GM08714 (cell line): ENCODE results near the gene RGS3.

Source experiments
- H3K4me3 ChIP-seq: fragments of 200-500 bp; sonication (Bioruptor generic); 2 replicates; pipeline ENCODE4 v1.5.1; 2014; ENCODE audit warnings: mild to moderate bottlenecking, low read length, inconsistent platforms
- ZNF274 ChIP-seq: IDR thresholded peaks from 2 replicates; pipeline ENCODE4 v1.6.1; 2012; ENCODE audit warnings: mild to moderate bottlenecking, low read depth, low read length

Gene RGS3

DNA sequence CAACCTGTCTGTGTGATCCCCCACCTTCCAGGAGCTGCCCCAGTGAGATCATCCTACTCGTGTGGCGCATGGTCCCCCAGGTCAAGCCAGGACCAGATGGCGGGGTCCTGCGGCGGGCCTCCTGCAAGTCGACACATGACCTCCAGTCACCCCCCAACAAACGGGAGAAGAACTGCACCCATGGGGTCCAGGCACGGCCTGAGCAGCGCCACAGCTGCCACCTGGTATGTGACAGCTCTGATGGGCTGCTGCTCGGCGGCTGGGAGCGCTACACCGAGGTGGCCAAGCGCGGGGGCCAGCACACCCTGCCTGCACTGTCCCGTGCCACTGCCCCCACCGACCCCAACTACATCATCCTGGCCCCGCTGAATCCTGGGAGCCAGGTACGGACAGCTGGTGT, 43.7 kb downstream of the RGS3 start:
- no peak for TF ChIP-seq ZNF274
- H3K4me3 ChIP-seq, result no peak overlapping the region

DNA sequence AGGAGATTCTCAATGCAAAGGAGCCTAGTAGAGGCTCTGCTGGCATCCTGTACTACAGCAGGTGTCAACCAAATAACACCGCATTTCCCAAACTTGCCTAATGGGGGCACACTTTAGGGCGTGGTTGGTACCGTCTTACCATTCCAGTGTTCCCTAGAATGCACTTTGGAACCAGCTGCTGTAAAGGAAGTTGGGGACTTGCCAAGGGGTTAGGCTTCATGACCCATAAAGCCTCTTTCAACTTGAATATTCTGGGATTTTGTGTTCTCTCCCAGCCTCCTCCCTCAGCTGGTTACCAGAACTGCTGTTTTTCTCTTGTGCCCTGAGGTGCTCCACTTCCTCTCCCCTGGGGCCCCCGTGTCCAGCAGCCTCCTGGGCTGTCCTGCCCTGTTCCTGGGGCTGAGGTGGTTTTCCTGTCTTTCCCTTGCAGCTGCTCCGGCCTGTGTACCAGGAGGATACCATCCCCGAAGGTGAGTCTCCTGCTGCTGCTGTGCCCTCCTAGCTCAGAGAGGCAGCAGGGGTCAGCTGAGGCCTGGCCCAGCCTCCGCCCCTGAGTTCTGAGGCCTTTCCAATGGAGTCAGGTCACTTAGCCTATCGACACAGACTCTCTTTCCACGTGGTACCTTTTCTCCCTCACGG, 44.7 kb downstream of the RGS3 start:
- H3K4me3 ChIP-seq, result no peak overlapping the region
- TF ChIP-seq ZNF274, result no peak

- H3K4me3 ChIP-seq, result no peak overlapping the region
- no peak for TF ChIP-seq ZNF274
Measured at GRCh38 chr9:113509463-113509862, 45.9 kb downstream of the RGS3 start.

DNA sequence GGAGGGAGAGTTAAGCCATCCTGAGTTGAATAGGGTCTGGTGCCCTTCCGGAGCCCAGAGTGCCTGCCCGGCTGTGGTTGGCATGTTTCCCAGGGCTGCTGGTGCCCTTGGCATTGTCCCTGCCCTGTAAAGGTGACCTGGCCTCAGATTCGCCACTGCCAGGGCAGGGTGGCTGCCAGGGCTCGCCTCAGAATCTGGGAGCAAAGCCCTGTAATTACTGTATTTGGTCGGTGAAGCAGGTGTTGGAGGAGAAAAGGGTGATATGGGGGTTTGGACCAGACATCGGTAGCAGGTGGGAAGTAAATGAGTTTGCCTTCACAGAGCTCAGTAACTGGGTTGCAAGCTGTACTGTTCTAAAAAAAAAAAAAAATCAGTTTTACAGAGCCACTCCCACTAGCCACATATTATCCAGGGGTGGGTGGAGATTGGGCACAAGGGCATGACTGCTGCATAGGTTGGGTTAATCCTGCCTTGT, 47.6 kb downstream of the RGS3 start:
- H3K4me3 ChIP-seq, result no peak overlapping the region
- TF ChIP-seq ZNF274, result no peak

GRCh38 chr9:113511856-113512761, 48.6 kb downstream of the RGS3 start:
- no peak overlapping the region for H3K4me3 ChIP-seq
- TF ChIP-seq ZNF274, result no peak

DNA sequence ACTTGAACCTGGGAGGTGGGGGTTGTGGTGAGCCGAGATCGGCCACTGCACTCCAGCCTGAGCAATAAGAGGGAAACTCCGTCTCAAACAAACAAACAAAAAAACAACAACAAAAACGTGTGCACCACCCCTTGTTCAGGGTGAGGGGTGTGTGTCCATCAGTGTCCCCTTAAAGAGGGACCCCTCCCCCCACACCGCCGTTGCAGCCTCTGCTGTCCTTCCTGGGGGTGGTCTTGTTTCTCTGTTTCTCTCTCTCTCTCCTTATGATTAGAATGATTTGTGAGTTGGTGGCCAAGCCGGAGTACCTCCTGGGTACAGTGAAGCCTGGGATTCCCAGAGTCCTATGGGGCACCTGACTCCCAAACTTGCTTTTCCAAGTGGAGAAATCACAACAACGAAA, 49.6 kb downstream of the RGS3 start:
- H3K4me3 ChIP-seq, result no peak overlapping the region
- TF ChIP-seq ZNF274, result no peak

GRCh38 chr9:113513536-113513935, 50.0 kb downstream of the RGS3 start:
- no peak for TF ChIP-seq ZNF274
- H3K4me3 ChIP-seq, result no peak overlapping the region

- no peak overlapping the region for H3K4me3 ChIP-seq
- TF ChIP-seq ZNF274, result no peak
Measured at GRCh38 chr9:113514061-113514460, 50.5 kb downstream of the RGS3 start.

DNA sequence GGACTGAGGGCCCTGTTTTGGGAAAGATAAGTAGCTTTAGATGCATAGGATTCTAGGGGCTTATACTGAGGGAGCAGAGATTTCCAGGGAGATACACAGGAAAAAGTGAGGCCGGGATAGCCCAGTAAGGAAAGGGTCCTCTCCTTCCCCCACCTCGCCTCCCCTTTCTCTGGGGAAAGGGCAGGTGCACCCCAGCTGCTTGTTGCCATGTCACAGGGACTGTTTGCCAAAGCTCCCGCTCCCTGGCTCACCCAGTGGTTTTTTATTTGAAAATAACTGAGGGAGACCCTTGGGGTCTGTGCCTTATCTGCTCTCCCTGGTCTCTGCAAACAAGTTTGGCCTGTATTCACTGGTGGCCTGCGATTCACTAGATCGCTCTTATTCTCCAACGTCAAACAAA, 51.2 kb downstream of the RGS3 start:
- TF ChIP-seq ZNF274, result no peak
- H3K4me3 ChIP-seq, result no peak overlapping the region

DNA sequence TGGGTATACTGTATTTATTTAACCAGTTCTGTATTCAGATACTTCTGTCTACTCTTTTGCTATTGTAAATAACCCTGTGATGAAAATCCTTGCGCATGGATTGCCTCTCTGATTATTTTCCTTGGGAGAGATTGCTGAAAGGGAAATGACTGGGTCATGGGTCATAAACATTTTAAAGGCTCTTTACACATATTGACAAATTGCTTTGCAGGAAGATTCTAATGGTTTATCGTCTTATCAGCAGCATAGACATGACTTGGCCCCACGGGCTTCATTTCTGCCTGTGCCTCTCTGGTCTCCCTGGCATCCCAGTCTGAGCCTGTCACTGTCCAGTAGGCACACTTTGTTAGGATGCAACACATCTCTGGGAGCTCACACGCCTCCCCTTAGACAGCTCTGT, 52.3 kb downstream of the RGS3 start:
- no peak overlapping the region for H3K4me3 ChIP-seq
- no peak for TF ChIP-seq ZNF274

GRCh38 chr9:113516840-113517577, 53.5 kb downstream of the RGS3 start:
- H3K4me3 ChIP-seq, result peak overlapping the region; percentile 64
- no peak for TF ChIP-seq ZNF274

GRCh38 chr9:113519426-113520108, 56.0 kb downstream of the RGS3 start:
- no peak for TF ChIP-seq ZNF274
- peak overlapping the region; percentile 64 for H3K4me3 ChIP-seq

DNA sequence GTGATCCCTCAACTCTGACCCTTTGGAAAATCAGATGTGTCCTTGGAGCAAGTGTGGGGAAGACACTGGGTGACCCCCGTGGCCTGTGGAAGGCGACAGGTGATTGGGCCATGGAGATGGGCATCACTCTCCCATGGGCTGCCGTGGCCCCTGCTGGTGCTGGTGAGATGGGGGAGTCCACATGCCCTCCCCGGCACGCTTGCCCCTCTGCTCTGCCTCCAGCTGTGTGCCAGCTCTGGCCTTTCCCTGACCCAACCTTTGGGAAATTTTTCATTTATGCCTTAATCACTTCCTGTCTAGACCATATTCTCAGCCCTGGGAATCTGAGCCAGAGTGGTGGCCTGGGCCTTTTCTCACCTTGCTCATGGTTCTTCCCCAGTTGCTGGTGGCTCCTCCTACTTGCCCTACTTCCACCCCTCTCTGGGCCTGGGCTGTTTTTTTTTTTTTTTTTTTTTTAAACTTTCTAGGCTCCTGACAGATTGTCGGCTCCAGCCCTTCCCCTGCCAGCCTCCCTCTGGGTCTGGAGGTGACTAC, 56.6 kb downstream of the RGS3 start:
- TF ChIP-seq ZNF274, result no peak
- peak overlapping the region; percentile 21 for H3K4me3 ChIP-seq
